HG03060 (cell line): ENCODE results near the gene LIN54.

Experiments used
- ATAC-seq: cut with Tn5 transposase; IDR thresholded peaks from one replicate; pipeline ENCODE4 v1.9.1; 2021; ENCODE audit warnings: low read depth, moderate number of reproducible peaks; ENCODE audit not compliant: unreplicated experiment

Gene LIN54

DNA sequence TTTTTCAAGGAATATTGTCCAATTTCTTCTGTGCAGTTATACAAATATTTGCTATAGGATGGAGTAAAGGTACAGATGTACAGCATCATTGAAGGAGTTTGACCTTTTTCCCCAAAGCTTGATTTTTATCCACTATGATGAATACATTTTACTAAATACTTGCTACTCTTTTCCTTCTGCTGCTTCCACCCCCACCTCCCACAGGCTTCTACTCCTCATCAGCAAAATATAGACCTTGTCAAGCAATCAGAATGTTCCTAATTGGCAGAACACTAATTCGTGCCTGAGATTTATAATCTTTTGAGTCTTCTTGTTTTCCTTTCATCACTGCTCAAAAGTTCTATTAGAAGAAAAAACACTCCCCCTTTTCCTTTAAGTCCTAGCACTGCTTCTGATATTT is 113.9 kb downstream of the LIN54 start:
- ATAC-seq: no peak

DNA sequence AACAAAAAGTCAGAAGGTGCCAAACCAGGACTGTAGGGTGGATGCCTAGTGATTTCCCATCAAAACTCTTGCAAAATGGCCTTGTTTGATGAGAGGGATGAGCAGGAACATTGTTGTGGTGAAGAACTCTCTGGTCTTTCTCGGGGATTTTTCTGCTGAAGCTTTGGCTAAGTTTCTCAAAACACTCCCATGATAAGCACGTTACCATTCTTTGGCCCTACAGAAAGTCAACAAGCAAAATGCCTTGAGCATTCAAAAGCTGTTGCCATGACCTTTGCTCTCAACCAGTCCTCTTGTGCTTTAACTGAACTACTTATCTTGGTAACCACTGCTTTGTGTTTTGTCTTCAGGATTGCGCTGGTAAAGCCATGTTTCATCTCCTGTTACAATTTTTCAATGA is 116.7 kb downstream of the LIN54 start:
- ATAC-seq: no peak

DNA sequence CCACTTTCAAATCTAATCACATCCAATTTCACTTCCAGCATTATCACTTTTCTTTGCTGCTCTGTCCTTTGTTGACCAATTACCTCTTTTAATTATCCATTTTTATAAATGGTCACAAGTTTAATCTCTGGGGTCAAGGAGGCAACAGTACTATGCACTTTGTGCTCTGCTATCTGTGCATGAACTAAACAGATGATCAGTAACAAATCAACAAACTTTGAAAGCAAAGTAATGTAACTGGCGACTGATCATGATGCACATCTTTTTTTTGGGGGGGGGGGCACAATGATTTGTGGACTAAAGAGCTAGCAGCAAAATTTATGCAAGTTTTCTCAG is 118.2 kb downstream of the LIN54 start:
- no peak for ATAC-seq

DNA sequence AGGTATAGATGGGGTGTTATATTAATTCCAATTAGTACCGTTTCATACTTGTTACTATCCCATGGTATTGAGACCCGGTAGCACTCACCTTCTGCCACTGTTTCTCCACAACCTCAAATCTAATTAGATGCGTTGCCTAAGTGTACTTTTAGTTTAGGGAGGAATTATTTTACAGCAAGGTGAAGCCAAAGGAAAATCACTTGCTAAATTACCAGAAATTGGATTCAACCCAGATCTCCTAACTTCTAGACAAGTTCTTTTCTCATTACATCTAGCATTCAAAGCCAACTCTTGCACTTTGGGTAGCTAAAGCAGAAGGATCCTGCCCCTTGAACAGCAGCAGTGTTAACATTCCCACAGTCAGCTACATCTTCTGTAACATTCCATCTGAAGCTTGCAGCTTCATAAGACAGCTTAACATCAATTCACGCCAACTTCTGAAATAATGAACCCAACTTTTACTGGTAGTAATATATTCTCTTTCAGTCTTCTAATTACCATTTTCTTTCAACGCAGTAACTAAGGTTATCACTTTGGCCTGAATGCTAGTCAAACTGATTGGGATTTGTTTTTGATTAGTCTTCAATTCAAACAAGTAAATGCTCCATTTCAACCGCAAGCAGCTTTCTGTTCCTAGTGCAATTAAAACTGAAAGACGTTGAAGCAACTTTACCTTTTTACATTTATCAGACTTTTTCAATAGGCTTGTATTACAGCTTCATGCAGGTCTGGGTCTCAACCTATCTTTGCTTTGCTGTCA is 118.7 kb downstream of the LIN54 start:
- ATAC-seq: no peak

DNA sequence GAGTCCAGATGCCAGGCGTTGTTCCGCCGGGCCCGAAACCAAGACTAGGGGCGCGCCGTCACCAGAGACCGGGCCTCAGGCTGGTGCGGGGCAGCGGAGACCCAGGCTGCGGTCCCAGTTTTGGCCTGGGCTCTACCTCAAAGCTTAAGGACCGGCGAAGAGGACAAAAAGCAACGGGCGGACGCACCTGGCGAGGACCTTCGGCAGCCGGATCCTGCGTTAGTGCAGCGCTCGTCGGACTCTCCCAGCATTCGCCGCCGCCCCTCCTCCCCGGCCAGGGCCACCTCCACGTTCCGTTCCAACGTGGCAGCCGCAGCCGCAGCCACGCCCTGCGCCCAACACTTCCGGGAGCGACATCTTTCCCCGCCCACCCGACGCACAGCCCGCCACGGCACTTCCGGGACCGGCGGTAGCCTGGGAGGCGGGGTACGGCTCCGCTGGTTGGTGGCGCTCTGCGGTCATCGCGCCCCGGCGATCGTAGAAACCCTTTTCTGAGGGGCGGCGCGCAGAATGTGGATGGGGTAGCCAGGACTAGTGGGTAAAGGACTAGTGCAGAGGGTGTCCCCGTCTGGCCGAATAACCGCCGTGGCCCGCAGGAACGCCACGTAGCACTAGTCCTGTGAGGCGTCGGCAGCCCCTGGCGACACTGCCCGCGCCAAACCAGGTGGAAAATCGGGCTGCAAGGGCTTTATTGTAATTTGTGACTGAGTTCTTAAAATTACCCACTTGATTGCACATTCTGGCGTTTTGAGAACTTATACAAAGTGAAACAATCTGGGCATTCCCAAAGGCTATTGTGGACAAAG is 119.5 kb downstream of the LIN54 start, which contains the start of gene SEC31A:
TSS of gene SEC31A (minus strand) at position 253 of the 806 bp plus-strand sequence. CDS start 9,217 bp downstream, outside the sequence.
- ATAC-seq: peak; percentile 79

DNA sequence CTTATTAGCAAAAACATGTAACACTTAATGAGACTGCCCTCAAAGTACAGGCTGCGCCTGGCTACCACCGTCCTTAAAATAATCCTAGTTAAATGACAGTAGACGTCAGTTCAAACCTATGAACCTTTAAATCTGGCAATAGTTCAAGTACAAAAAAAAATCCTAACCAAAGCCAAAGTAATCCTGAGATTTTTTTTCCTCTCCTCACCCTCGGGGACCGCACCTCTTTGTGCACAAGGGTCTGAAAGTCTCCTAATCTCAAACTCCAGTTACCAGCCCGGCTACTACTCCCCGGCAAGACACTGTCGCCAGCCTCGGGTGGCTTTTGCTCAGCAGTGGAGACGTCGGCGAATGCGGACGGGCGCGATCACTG is 120.1 kb downstream of the LIN54 start:
- ATAC-seq: no peak

DNA sequence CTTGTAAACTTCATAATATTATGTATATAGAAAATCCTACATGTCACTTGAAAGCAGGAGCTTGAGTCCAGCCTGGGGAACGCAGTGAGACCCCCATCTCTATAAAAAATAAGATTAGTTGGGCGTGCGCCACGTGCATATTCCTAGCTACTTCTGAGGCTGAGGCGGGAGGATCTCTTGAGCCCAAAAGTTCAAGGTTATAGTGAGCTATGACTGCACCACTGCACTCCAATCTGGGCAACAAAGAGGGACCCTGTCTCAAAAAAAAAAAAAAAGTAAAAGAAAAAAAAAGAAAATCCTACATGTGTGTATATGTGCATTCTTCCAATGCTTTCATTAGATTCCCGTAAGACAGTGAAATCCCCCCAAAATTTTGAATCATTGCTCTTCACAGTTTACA is 121.3 kb downstream of the LIN54 start:
- no peak for ATAC-seq

DNA sequence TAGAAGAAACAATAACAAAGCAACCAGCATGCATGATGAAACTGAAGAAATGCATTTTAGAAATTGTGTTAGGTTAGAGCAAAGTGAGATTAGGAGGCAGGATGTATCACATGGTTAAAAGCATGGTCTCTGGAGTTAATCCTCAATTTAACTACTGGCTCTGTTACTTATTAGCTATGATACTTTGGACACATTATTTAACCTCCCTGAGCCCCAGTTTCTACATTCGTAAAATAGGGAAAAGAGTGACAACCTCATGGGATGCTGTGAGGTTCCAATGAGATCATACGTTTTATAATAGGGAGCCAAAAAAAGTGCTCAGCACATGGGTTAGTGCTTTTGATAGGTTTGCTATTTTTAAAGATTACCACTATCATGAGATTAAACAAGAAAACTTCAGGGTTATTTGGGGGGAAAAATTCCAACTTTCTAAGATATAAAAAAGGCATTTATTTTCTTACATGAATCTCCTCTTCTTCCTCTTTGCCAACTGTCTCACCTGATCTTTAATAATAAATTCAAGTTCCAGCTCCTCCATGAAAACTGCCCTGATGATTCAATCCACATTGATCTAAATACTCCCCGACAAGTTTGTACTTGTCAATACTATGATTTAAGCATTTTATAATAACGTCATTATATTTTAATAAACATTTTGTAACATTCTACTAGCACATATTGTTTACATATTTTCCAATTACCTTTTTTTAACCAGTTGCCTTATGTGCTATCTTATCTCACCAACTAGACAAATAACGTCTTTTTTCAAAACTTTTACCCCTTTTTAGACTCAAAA is 124.3 kb downstream of the LIN54 start:
- no peak for ATAC-seq

DNA sequence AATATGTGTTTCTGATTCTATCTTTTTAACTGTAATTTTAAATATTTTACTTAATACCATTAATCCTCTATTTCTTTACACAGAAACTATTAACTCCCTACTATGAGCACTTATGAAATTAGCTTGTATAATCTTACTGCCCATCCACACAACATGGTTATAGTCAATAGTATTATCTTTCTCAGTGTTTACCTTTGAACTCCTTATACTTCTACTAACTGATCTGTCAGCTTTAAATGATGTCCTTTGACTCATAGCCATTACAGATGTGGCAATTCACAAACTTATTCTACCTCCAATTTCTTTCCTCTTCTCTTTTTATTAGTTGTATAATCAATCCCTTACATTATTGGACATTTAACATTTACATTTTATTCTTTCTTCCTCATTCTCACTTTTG is 125.2 kb downstream of the LIN54 start:
- no peak for ATAC-seq
